HEK293 (cell line): Measurements from ENCODE around the gene TRMT6.

Experiments used
- CTCF ChIA-PET: fragments of 350-600 bp; formaldehyde crosslinking; extraction: SDS; loops from one replicate; lab custom pipeline; 2021; ENCODE audit warnings: antibody characterized with exemption; lab: Yijun Ruan, JAX
- POLR2A ChIA-PET: fragments of 300-600 bp; formaldehyde crosslinking; extraction: SDS; loops from one replicate; lab custom pipeline; 2020; ENCODE audit warnings: antibody characterized with exemption, inconsistent platforms; lab: Yijun Ruan, JAX
- H3K27ac ChIP-seq: fragments of 200-500 bp; sonication (Bioruptor generic); 2 replicates; pipeline ENCODE4 v1.5.1; 2014; ENCODE audit warnings: low read depth, low read length, control low read depth, inconsistent platforms; ENCODE audit errors: extremely low read depth
- H3K36me3 ChIP-seq, 2 experiments: fragments of 200-500 bp in 1 of 2; sonication (Bioruptor generic) in 1 of 2; 1 replicate in 1 of 2; 2 replicates in 1 of 2; pipeline ENCODE4 v1.5.1; 2014 to 2017; ENCODE audit warnings: inconsistent platforms in 2 of 2, low read length in 2 of 2; ENCODE audit not compliant: control insufficient read depth in 2 of 2, insufficient read depth in 1 of 2
- H3K4me1 ChIP-seq: fragments of 200-500 bp; sonication (Bioruptor generic); 2 replicates; pipeline ENCODE4 v1.5.1; 2014; ENCODE audit warnings: mild to moderate bottlenecking, low read length, inconsistent platforms; ENCODE audit not compliant: control insufficient read depth, insufficient read depth
- H3K4me3 ChIP-seq: 2 replicates; pipeline ENCODE4 v1.5.1; 2011; ENCODE audit warnings: low read depth, mild to moderate bottlenecking, control low read depth, low read length, moderate library complexity
- H3K9me3 ChIP-seq: fragments of 200-500 bp; sonication (Bioruptor generic); 2 replicates; pipeline ENCODE4 v1.5.1; 2014; ENCODE audit warnings: low read depth, low read length, inconsistent platforms; ENCODE audit not compliant: control insufficient read depth, insufficient read depth
- ELK4 ChIP-seq: IDR thresholded peaks from 2 replicates; pipeline ENCODE4 v1.6.1; 2011; ENCODE audit warnings: mild to moderate bottlenecking, low read depth, low read length, borderline replicate concordance
- HOXC10 ChIP-seq: sonication (generic); formaldehyde crosslinking; IDR thresholded peaks from 2 replicates; pipeline ENCODE4 v1.8.1; 2023; ENCODE audit warnings: mild to moderate bottlenecking, missing genetic modification reagents
- KLF9 ChIP-seq: fragments of 450-650 bp; formaldehyde crosslinking; IDR thresholded peaks from 2 replicates; pipeline ENCODE4 v1.5.1; 2016; ENCODE audit warnings: missing biosample characterization, missing genetic modification characterization, low read depth
- MYNN ChIP-seq: fragments of 450-650 bp; formaldehyde crosslinking; IDR thresholded peaks from 2 replicates; pipeline ENCODE4 v1.5.1; 2016; ENCODE audit warnings: missing biosample characterization, missing genetic modification characterization, borderline replicate concordance
- OVOL3 ChIP-seq: fragments of 450-650 bp; formaldehyde crosslinking; IDR thresholded peaks from 2 replicates; pipeline ENCODE4 v1.5.1; 2016; ENCODE audit warnings: missing biosample characterization, missing genetic modification characterization
- PRDM10 ChIP-seq: fragments of 450-650 bp; formaldehyde crosslinking; IDR thresholded peaks from 2 replicates; pipeline ENCODE4 v1.5.1; 2016; ENCODE audit warnings: missing biosample characterization, missing genetic modification characterization
- WT1 ChIP-seq: fragments of 450-650 bp; formaldehyde crosslinking; IDR thresholded peaks from 2 replicates; pipeline ENCODE4 v1.5.1; 2016; ENCODE audit warnings: missing biosample characterization, missing genetic modification characterization
- ZBTB48 ChIP-seq: fragments of 450-650 bp; formaldehyde crosslinking; IDR thresholded peaks from 2 replicates; pipeline ENCODE4 v1.5.1; 2016; ENCODE audit warnings: missing biosample characterization, missing genetic modification characterization
- ZNF146 ChIP-seq: fragments of 450-650 bp; formaldehyde crosslinking; IDR thresholded peaks from 2 replicates; pipeline ENCODE4 v1.5.1; 2016; ENCODE audit warnings: missing biosample characterization, missing genetic modification characterization
- ZNF214 ChIP-seq: fragments of 450-650 bp; formaldehyde crosslinking; IDR thresholded peaks from 2 replicates; pipeline ENCODE4 v1.5.1; 2017; ENCODE audit warnings: missing biosample characterization, mild to moderate bottlenecking, missing genetic modification characterization, borderline replicate concordance
- ZNF366 ChIP-seq: fragments of 450-650 bp; formaldehyde crosslinking; conservative IDR thresholded peaks from 2 replicates; pipeline ENCODE4 v1.5.1; 2016; ENCODE audit warnings: missing biosample characterization, missing genetic modification characterization
- ZNF404 ChIP-seq: fragments of 450-650 bp; formaldehyde crosslinking; IDR thresholded peaks from 2 replicates; pipeline ENCODE4 v1.5.1; 2017; ENCODE audit warnings: missing biosample characterization, missing genetic modification characterization
- ZNF433 ChIP-seq: fragments of 450-650 bp; formaldehyde crosslinking; IDR thresholded peaks from 2 replicates; pipeline ENCODE4 v1.5.1; 2016; ENCODE audit warnings: missing biosample characterization, missing genetic modification characterization, low read depth
- ZNF473 ChIP-seq: fragments of 450-650 bp; formaldehyde crosslinking; IDR thresholded peaks from 2 replicates; pipeline ENCODE4 v1.5.1; 2017; ENCODE audit warnings: missing biosample characterization, missing genetic modification characterization
- ZNF555 ChIP-seq: fragments of 450-650 bp; formaldehyde crosslinking; conservative IDR thresholded peaks from 2 replicates; pipeline ENCODE4 v1.5.1; 2017; ENCODE audit warnings: missing biosample characterization, mild to moderate bottlenecking, missing genetic modification characterization, inconsistent platforms
- ZNF621 ChIP-seq: fragments of 450-650 bp; formaldehyde crosslinking; IDR thresholded peaks from 2 replicates; pipeline ENCODE4 v1.5.1; 2017; ENCODE audit warnings: missing biosample characterization, missing genetic modification characterization
- ZNF626 ChIP-seq: fragments of 450-650 bp; sonication (Bioruptor Pico); formaldehyde crosslinking; IDR thresholded peaks from 2 replicates; pipeline ENCODE4 v1.5.1; 2018; ENCODE audit warnings: missing biosample characterization, missing genetic modification characterization, inconsistent platforms
- ZNF658 ChIP-seq: fragments of 450-650 bp; formaldehyde crosslinking; IDR thresholded peaks from 2 replicates; pipeline ENCODE4; 2016; ENCODE audit warnings: missing biosample characterization, missing genetic modification characterization
- ZNF747 ChIP-seq: fragments of 450-650 bp; formaldehyde crosslinking; IDR thresholded peaks from 2 replicates; pipeline ENCODE4 v1.5.1; 2016; ENCODE audit warnings: missing biosample characterization, missing genetic modification characterization
- ZNF768 ChIP-seq: fragments of 450-650 bp; formaldehyde crosslinking; IDR thresholded peaks from 2 replicates; pipeline ENCODE4 v1.5.1; 2018; ENCODE audit warnings: missing biosample characterization, mild to moderate bottlenecking, missing genetic modification characterization
- ZSCAN30 ChIP-seq: fragments of 450-650 bp; IDR thresholded peaks from 2 replicates; pipeline ENCODE4 v1.5.1; 2018; ENCODE audit warnings: missing biosample characterization, mild to moderate bottlenecking, missing genetic modification characterization, moderate library complexity
- ZSCAN4 ChIP-seq: fragments of 450-650 bp; formaldehyde crosslinking; IDR thresholded peaks from 2 replicates; pipeline ENCODE4 v1.5.1; 2017; ENCODE audit warnings: missing biosample characterization, missing genetic modification characterization

Gene TRMT6

GRCh38 chr20:5977223-5977622 is 26.9 kb upstream of the TRMT6 start:
- POLR2A ChIA-PET, result no interaction called here
- CTCF ChIA-PET, result interaction anchor here (1.0 kb wide), 1 partner anchor 13 kb away, joined by 5 read pairs; no protein-coding TSS in a partner anchor
- Histone ChIP-seq H3K4me1 (no peaks in the 10 kb centered on the region), H3K9me3 (no peaks in the 10 kb centered on the region), H3K4me3 (no peak overlapping the region), H3K27ac (no peak overlapping the region), H3K36me3 (peaks cover 28 to 86% of the 10 kb centered on the region in 2 experiments; a peak in 2 of 3 replicates)
- TF ChIP-seq ZNF433 (tag by site-specific recombination) (no peak), ZNF658 (tag by site-specific recombination) (no peak), ZNF626 (tag by site-specific recombination) (no peak), ZNF146 (tag by site-specific recombination) (no peak), ZNF747 (tag by site-specific recombination) (no peak), ZNF366 (tag by site-specific recombination) (no peak), HOXC10 (no peak), WT1 (tag by site-specific recombination) (no peak), ZNF404 (tag by site-specific recombination) (no peak), ZNF214 (no peak), ZNF555 (tag by site-specific recombination) (no peak), ZNF621 (tag by site-specific recombination) (no peak), KLF9 (tag by site-specific recombination) (no peak), ZBTB48 (tag by site-specific recombination) (no peak)

- H3K27ac ChIP-seq, result no peak overlapping the region
- no peaks in the 10 kb centered on the region for H3K9me3 ChIP-seq
- H3K4me1 ChIP-seq, result no peaks in the 10 kb centered on the region
- no peak overlapping the region for H3K4me3 ChIP-seq
- ChIA-PET POLR2A (interaction anchor here (0.7 kb wide), 1 partner anchor 9 kb away, joined by 4 read pairs; no protein-coding TSS in a partner anchor), CTCF (interaction anchor here (0.5 to 0.8 kb wide), 2 partner anchors 77 to 102 kb away, joined by 3 read pairs; no protein-coding TSS in a partner anchor)
- H3K36me3 ChIP-seq, result peaks cover 30 to 82% of the 10 kb centered on the region in 2 experiments; a peak in 2 of 3 replicates
- TF ChIP-seq ZNF473 (tag by site-specific recombination) (no peak), ZSCAN4 (no peak), ELK4 (no peak), PRDM10 (no peak), ZSCAN30 (tag by site-specific recombination) (no peak), MYNN (tag by site-specific recombination) (no peak), ZNF768 (no peak), OVOL3 (tag by site-specific recombination) (no peak)
Measured at GRCh38 chr20:5975778-5976177, 25.4 kb upstream of the TRMT6 start.
